WERI-Rb-1 (cell line): ENCODE data around the gene LHX4.

ENCODE experiments used
- DNase-seq: peaks from one replicate; pipeline ENCODE4 v3.0.0-alpha.2; 2020
- H3K27ac ChIP-seq: fragments of 250-450 bp; sonication (Bioruptor Pico); 2 replicates; pipeline ENCODE4 v1.5.1; 2020; ENCODE audit warnings: mild to moderate bottlenecking, moderate library complexity
- H3K27me3 ChIP-seq: fragments of 250-450 bp; sonication (Bioruptor Pico); 2 replicates; pipeline ENCODE4 v1.5.1; 2021; ENCODE audit warnings: mild to moderate bottlenecking, low read depth, moderate library complexity; ENCODE audit not compliant: insufficient read depth, severe bottlenecking
- H3K36me3 ChIP-seq: fragments of 250-450 bp; sonication (Bioruptor Pico); 2 replicates; pipeline ENCODE4 v1.5.1; 2020; ENCODE audit warnings: mild to moderate bottlenecking, moderate library complexity
- H3K4me3 ChIP-seq: 2 replicates; pipeline ENCODE4 v1.5.1; 2011; ENCODE audit warnings: low read depth, mild to moderate bottlenecking, control low read depth, low read length
- H3K9me3 ChIP-seq: fragments of 250-450 bp; sonication (Bioruptor Pico); 2 replicates; pipeline ENCODE4 v1.5.1; 2021; ENCODE audit warnings: mild to moderate bottlenecking, moderate library complexity; ENCODE audit not compliant: severe bottlenecking
- TF ChIP-seq, protein P1 (sequence below): IDR thresholded peaks from 2 replicates; pipeline ENCODE4 v1.5.1; 2011; ENCODE audit warnings: low read depth, mild to moderate bottlenecking, control low read depth, inconsistent platforms, low read length

The LHX4 gene

GRCh38 chr1:180259431-180260338, 29.6 kb downstream of the LHX4 start:
- H3K4me3 ChIP-seq: no peak overlapping the region
- H3K27me3 ChIP-seq: no peaks in the 10 kb centered on the region
- H3K27ac ChIP-seq: no peak overlapping the region
- no peak for DNase-seq
- H3K36me3 ChIP-seq: no peaks in the 10 kb centered on the region
- TF ChIP-seq, protein P1, sequence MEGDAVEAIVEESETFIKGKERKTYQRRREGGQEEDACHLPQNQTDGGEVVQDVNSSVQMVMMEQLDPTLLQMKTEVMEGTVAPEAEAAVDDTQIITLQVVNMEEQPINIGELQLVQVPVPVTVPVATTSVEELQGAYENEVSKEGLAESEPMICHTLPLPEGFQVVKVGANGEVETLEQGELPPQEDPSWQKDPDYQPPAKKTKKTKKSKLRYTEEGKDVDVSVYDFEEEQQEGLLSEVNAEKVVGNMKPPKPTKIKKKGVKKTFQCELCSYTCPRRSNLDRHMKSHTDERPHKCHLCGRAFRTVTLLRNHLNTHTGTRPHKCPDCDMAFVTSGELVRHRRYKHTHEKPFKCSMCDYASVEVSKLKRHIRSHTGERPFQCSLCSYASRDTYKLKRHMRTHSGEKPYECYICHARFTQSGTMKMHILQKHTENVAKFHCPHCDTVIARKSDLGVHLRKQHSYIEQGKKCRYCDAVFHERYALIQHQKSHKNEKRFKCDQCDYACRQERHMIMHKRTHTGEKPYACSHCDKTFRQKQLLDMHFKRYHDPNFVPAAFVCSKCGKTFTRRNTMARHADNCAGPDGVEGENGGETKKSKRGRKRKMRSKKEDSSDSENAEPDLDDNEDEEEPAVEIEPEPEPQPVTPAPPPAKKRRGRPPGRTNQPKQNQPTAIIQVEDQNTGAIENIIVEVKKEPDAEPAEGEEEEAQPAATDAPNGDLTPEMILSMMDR: peak; percentile 37
- H3K9me3 ChIP-seq: no peaks in the 10 kb centered on the region

DNA sequence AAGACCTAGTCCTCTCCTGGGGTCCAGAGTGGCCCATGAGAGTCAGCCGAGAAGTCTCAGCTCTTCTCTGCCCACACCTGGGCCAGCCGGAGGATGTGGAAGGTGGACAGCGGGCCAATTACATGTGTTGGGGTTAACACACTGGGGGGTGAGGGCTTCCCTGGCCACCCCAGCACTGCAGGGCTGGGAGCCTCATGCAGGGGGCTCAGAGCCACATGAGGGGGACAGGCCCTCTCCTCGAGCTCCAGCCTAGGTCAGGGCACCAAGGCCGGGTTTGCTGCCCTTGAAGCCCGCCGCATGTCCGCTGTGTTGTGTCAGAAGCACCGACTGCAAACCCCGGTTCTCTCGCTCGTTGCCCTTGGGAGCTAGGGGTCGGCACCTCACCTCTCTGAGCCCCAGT, 30.5 kb downstream of the LHX4 start:
- TF ChIP-seq, protein P1: no peak
- Histone ChIP-seq H3K9me3 (no peaks in the 10 kb centered on the region), H3K36me3 (no peaks in the 10 kb centered on the region), H3K27ac (no peak overlapping the region), H3K27me3 (no peaks in the 10 kb centered on the region), H3K4me3 (no peak overlapping the region)
- DNase-seq: no peak

DNA sequence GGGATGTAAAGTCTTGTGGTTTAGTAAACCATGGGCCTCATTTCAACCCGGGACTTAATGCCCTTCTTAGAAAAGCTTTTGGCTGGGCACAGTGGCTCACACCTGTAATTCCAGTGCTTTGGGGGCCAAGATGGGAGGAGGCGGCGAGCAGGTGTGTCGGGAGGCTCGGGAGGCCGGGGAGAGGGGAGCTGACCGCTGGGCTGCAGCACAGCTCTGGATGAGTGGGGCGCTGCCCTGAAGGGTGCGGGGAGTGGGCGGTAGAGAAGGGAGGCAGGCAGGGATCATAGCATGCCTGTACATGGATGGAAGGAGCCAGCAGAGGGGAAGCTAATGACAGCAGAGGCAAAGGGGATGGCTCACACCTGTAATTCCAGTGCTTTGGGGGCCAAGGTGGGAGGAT, 31.0 kb downstream of the LHX4 start:
- no peak for DNase-seq
- H3K9me3 ChIP-seq: no peaks in the 10 kb centered on the region
- H3K27me3 ChIP-seq: no peaks in the 10 kb centered on the region
- H3K36me3 ChIP-seq: no peaks in the 10 kb centered on the region
- TF ChIP-seq, protein P1: no peak
- H3K4me3 ChIP-seq: no peak overlapping the region
- H3K27ac ChIP-seq: no peak overlapping the region

DNA sequence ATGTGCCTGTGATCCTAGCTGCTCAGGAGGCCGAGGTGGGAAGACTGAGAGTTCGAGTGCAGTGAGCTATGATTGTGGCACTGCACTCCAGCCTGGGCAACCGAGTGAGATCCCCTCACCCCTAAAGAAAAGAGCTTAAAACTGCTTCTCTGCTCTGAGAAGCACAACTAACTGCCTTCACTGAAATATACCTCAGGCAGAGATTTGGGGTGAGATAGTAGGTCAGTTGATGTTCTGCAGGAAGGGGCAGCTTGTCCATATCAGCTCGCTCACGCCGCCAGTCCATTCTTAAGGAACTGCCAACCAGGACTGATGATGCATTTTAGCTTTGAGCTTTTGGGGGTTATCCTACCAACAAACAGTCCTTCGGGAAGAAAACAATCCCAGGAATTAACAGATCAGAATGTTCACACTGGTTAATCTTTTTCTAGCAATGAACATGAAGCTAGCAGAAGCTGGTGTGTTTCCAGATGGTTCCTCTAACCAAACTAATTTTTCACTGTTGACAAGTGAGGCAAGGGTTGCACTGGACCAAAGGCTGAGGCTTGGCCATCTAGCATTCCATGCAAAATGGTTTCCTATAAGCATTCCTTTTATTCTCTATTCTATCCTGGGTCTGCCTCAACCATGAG, 31.6 kb downstream of the LHX4 start:
- no peak overlapping the region for H3K4me3 ChIP-seq
- no peak for DNase-seq
- TF ChIP-seq, protein P1: no peak
- 0 out of 2 replicates have a peak overlapping the region, but pooled peaks have one; percentile 10 for H3K27ac ChIP-seq
- H3K9me3 ChIP-seq: no peaks in the 10 kb centered on the region
- peaks cover 4% of the 10 kb centered on the region for H3K36me3 ChIP-seq
- H3K27me3 ChIP-seq: no peaks in the 10 kb centered on the region

DNA sequence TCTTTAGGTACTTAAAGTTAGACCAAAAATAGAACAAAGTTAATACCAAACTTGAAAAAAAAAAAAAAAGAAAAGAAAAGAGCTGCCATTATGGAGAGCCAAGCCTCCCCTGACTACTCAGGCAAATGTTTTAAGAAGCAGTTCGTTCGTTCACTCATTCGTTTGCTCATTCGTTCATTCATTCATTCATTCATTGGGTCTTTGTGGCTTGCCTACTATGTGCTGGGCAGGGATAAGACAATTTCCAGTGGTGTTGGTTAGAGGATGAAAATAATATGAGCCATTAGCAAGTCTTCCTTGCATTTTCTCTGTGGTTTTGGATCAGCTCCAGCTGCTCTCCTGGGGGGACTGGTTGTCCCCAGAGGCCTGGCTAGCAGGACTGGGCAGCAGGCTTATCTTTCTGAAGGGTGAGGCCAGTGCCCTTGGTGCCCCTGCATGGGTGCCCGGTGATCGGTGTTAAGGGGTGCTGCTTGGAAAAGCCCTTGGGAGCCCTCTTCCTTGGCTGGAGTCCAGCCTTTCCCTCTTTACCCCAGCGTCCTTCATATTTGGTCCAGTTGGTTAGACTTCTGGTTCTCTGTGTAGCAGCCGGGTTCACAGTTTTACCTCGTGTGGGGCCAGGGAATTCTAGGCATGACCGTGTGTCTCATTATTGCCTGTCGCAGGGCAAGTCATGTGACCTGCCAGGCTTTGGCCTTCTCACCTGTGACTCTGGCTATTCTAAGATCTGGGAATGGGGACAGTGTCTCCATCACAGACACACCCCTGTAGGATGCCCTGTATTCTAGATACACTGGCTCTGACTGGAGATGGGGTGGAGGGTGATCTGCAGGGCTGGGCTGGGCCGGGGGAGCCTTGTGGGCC, 32.8 kb downstream of the LHX4 start:
- no peak for DNase-seq
- H3K27me3 ChIP-seq: no peaks in the 10 kb centered on the region
- H3K4me3 ChIP-seq: no peak overlapping the region
- H3K27ac ChIP-seq: no peak overlapping the region
- H3K36me3 ChIP-seq: peaks cover 6% of the 10 kb centered on the region
- TF ChIP-seq, protein P1: no peak
- H3K9me3 ChIP-seq: no peaks in the 10 kb centered on the region
